ENCODE measurements around the gene SOS1.

Gene SOS1

GRCh38 chr2:39115556-39115955 is 5.3 kb downstream of the SOS1 start:
- ChIA-PET POLR2A (interaction anchor here (0.5 kb wide), 1 partner anchor 30 kb away, joined by 3 read pairs; no protein-coding TSS in a partner anchor), CTCF (interaction anchor here (1.0 to 1.9 kb wide), 2 partner anchors 9 to 19 kb away, joined by 3 to 6 read pairs; no protein-coding TSS in a partner anchor)
- H3K4me3 ChIP-seq (ENCODE audit: low read depth, low read length) = no peak overlapping the region
- no peak for TF ChIP-seq CTCF (IDR thresholded peaks at IDR 0.05; ENCODE audit: insufficient read depth, low read length, missing control alignments)
- no peak for DNase-seq (ENCODE audit: low read depth, low spot score)

- ChIA-PET POLR2A (no interaction called here), CTCF (interaction anchor here (1.8 kb wide), 1 partner anchor 10 kb away, joined by 8 read pairs; no protein-coding TSS in a partner anchor)
- DNase-seq (ENCODE audit: low read depth, low spot score) = no peak
- no peak for TF ChIP-seq CTCF (IDR thresholded peaks at IDR 0.05; ENCODE audit: insufficient read depth, low read length, missing control alignments)
- H3K4me3 ChIP-seq (ENCODE audit: low read depth, low read length) = no peak overlapping the region
These were observed 6.1 kb downstream of the SOS1 start for GRCh38 chr2:39114771-39115170.

- no peak overlapping the region for H3K4me3 ChIP-seq (ENCODE audit: low read depth, low read length)
- DNase-seq (ENCODE audit: low read depth, low spot score) = no peak
- POLR2A ChIA-PET = no interaction called here
- TF ChIP-seq CTCF (IDR thresholded peaks at IDR 0.05; ENCODE audit: insufficient read depth, low read length, missing control alignments) = no peak
- CTCF ChIA-PET = interaction anchor here (1.3 to 3.2 kb wide), 4 partner anchors 10 to 120 kb away, joined by 3 to 11 read pairs (median 7); no protein-coding TSS in a partner anchor
These were observed 11.3 kb downstream of the SOS1 start for GRCh38 chr2:39109537-39109936.

- no peak for TF ChIP-seq CTCF (IDR thresholded peaks at IDR 0.05; ENCODE audit: insufficient read depth, low read length, missing control alignments)
- H3K4me3 ChIP-seq (ENCODE audit: low read depth, low read length) = no peak overlapping the region
- DNase-seq (ENCODE audit: low read depth, low spot score) = no peak
- ChIA-PET POLR2A (no interaction called here), CTCF (interaction anchor here (1.0 to 3.2 kb wide), 5 partner anchors 9 to 121 kb away, joined by 3 to 11 read pairs (median 4); no protein-coding TSS in a partner anchor)
These were observed 12.5 kb downstream of the SOS1 start for GRCh38 chr2:39108377-39108776.

GRCh38 chr2:39107724-39108273 is 13.1 kb downstream of the SOS1 start:
- no peak for TF ChIP-seq CTCF (IDR thresholded peaks at IDR 0.05; ENCODE audit: insufficient read depth, low read length, missing control alignments)
- no peak overlapping the region for H3K4me3 ChIP-seq (ENCODE audit: low read depth, low read length)
- ChIA-PET POLR2A (no interaction called here), CTCF (interaction anchor here (1.0 to 3.2 kb wide), 3 partner anchors 11 to 122 kb away, joined by 4 to 11 read pairs (median 10); no protein-coding TSS in a partner anchor)
- DNase-seq (ENCODE audit: low read depth, low spot score) = no peak

DNA sequence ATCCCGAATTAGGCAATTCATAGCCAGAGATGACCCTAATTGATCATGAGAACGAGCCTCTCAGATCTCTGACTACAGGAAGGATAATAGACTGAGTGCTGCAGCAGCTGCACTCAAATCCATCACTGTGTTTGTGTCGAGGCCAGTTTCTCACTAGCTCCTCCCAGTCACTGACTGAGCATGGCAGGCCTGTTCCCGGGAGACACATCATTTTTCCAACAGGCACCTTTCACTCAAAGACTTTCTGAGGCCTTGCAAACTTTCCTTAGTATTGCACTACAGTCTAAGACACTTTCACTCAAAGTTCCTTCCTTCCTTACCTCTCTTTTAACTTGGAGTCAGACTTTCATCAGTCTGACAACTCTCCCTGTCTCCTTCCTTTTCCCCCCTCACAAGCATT is 13.7 kb downstream of the SOS1 start:
- ChIA-PET POLR2A (no interaction called here), CTCF (no interaction called here)
- no peak for DNase-seq (ENCODE audit: low read depth, low spot score)

More for the DNA sequence above, 13.7 kb downstream of the SOS1 start:
- TF ChIP-seq CTCF (IDR thresholded peaks at IDR 0.05; ENCODE audit: insufficient read depth, low read length, missing control alignments) = no peak
- H3K4me3 ChIP-seq (ENCODE audit: low read depth, low read length) = no peak overlapping the region

Data from AG04449 (cell line).